Measurements from ENCODE around the gene DOK6. TPM values are rescaled to one million over a fixed set of nuclear protein-coding genes. Genes with fewer than 3 reads are reported as not detected.

Gene DOK6
- total RNA-seq, 1 experiment from 2014 or later = not detected

DNA sequence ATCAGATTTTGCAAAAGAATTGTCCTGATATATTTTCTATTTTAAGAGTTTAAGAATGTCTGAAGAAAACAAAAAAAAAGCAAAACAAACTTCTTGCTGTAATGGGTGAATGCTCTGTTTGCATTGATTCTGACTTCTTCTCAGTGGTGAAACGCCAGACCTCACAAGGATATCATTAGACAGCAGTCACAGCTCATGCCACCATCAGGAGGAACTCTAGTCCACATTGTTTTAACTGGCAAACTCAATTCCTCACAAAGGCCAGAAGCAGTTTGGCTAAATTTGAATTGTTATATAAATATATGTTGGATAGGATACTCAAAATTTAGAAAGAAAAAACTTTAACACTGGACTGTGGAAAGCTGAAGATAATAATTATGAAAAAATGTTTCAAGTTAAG lies 89.4 kb downstream of the DOK6 start:
- POLR2A ChIA-PET (ENCODE audit: unreplicated experiment) = no interaction called here
- DNase-seq = no peak
- H3K9me2 ChIP-seq (ENCODE audit: insufficient read depth) = no peaks in the 10 kb centered on the region
- H3K9me3 ChIP-seq (ENCODE audit: insufficient read depth, low read depth) = no peaks in the 10 kb centered on the region
- H3K36me3 ChIP-seq (ENCODE audit: low read depth) = no peaks in the 10 kb centered on the region
- intact Hi-C loops (cut with micrococcal nuclease; ENCODE audit: unreplicated experiment) = no loop called here
- H2AFZ ChIP-seq = no peak overlapping the region
- H3F3A ChIP-seq (ENCODE audit: insufficient read depth, low read depth) = no peaks in the 10 kb centered on the region
- no TSS peak for BruUV-seq (replicated peaks)
- no peaks in the 10 kb centered on the region for H3K4me1 ChIP-seq (replicated peaks; ENCODE audit: insufficient read depth)
- H3K79me2 ChIP-seq (ENCODE audit: low read depth) = no peaks in the 10 kb centered on the region
- no peak overlapping the region for H3K27ac ChIP-seq
- TF ChIP-seq, protein P1, sequence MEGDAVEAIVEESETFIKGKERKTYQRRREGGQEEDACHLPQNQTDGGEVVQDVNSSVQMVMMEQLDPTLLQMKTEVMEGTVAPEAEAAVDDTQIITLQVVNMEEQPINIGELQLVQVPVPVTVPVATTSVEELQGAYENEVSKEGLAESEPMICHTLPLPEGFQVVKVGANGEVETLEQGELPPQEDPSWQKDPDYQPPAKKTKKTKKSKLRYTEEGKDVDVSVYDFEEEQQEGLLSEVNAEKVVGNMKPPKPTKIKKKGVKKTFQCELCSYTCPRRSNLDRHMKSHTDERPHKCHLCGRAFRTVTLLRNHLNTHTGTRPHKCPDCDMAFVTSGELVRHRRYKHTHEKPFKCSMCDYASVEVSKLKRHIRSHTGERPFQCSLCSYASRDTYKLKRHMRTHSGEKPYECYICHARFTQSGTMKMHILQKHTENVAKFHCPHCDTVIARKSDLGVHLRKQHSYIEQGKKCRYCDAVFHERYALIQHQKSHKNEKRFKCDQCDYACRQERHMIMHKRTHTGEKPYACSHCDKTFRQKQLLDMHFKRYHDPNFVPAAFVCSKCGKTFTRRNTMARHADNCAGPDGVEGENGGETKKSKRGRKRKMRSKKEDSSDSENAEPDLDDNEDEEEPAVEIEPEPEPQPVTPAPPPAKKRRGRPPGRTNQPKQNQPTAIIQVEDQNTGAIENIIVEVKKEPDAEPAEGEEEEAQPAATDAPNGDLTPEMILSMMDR (conservative IDR thresholded peaks at IDR 0.05) = no peak
- TF ChIP-seq EZH2 (IDR thresholded peaks at IDR 0.05; ENCODE audit: low read depth) = no peak
- no peak overlapping the region for H3K4me3 ChIP-seq
- H4K20me1 ChIP-seq (ENCODE audit: insufficient read depth) = no peaks in the 10 kb centered on the region
- CTCF ChIA-PET = no interaction called here
- no peak overlapping the region for H3K4me2 ChIP-seq
- no peaks in the 10 kb centered on the region for H3K27me3 ChIP-seq (ENCODE audit: insufficient read depth, low read depth)

DNA sequence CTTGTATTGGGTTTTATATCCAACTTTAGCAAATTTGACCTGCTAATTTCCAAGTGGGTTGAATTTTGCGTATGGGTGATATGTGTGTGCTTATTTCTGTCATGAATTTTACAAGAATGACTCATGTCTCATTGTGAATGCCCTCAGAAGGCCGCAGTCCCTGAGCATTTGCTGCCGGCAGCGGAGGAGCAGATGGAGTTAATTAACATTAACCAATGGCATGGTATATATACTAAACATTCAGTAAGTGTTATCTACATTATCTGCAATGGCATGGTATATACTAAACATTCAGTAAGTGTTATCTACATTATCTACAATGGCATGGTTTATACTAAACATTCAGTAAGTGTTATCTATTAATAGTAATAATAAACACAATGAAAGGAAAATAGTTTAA lies 90.1 kb downstream of the DOK6 start:
- Histone ChIP-seq H3K79me2 (ENCODE audit: low read depth) (no peaks in the 10 kb centered on the region), H3K27ac (no peak overlapping the region), H3F3A (ENCODE audit: insufficient read depth, low read depth) (no peaks in the 10 kb centered on the region), H3K4me1 (replicated peaks; ENCODE audit: insufficient read depth) (no peaks in the 10 kb centered on the region), H2AFZ (no peak overlapping the region), H3K9me2 (ENCODE audit: insufficient read depth) (no peaks in the 10 kb centered on the region), H3K4me2 (no peak overlapping the region), H3K9me3 (ENCODE audit: insufficient read depth, low read depth) (no peaks in the 10 kb centered on the region), H4K20me1 (ENCODE audit: insufficient read depth) (no peaks in the 10 kb centered on the region), H3K36me3 (ENCODE audit: low read depth) (no peaks in the 10 kb centered on the region), H3K27me3 (ENCODE audit: insufficient read depth, low read depth) (no peaks in the 10 kb centered on the region), H3K4me3 (no peak overlapping the region)
- DNase-seq = no peak
- no TSS peak for BruUV-seq (replicated peaks)
- intact Hi-C loops (cut with micrococcal nuclease; ENCODE audit: unreplicated experiment) = no loop called here
- TF ChIP-seq EZH2 (IDR thresholded peaks at IDR 0.05; ENCODE audit: low read depth) = no peak
- TF ChIP-seq, protein P1 (conservative IDR thresholded peaks at IDR 0.05) = no peak
- POLR2A ChIA-PET (ENCODE audit: unreplicated experiment) = no interaction called here
- CTCF ChIA-PET = no interaction called here

DNA sequence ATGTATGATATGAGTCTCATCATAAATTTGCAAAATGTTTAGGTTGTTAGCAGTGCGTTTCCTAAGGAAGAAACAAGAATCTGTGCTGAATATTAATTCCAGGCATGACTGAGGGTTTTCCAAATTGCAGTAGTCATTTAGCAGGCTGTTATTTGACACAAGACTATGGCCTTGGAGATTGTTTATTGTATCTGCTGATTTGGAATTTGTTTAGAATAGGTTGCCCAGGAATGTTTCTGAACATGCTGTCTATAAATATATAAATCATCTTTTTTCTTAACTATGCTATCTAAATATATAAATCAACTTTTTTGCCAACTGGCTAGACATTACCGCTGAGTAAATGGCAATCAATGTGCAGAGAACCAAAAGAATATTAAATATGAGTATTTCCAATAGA lies 90.9 kb downstream of the DOK6 start:
- TF ChIP-seq, protein P1 (conservative IDR thresholded peaks at IDR 0.05) = no peak
- no peak for TF ChIP-seq EZH2 (IDR thresholded peaks at IDR 0.05; ENCODE audit: low read depth)
- ChIA-PET POLR2A (ENCODE audit: unreplicated experiment) (no interaction called here), CTCF (no interaction called here)
- no peak overlapping the region for H3K4me3 ChIP-seq
- no peak overlapping the region for H3K27ac ChIP-seq
- no peaks in the 10 kb centered on the region for H4K20me1 ChIP-seq (ENCODE audit: insufficient read depth)
- no peak for DNase-seq
- no peak overlapping the region for H3K4me2 ChIP-seq
- H3F3A ChIP-seq (ENCODE audit: insufficient read depth, low read depth) = no peaks in the 10 kb centered on the region
- intact Hi-C loops (cut with micrococcal nuclease; ENCODE audit: unreplicated experiment) = no loop called here
- H2AFZ ChIP-seq = no peak overlapping the region
- no peaks in the 10 kb centered on the region for H3K9me3 ChIP-seq (ENCODE audit: insufficient read depth, low read depth)
- H3K36me3 ChIP-seq (ENCODE audit: low read depth) = no peaks in the 10 kb centered on the region
- no peaks in the 10 kb centered on the region for H3K27me3 ChIP-seq (ENCODE audit: insufficient read depth, low read depth)
- H3K79me2 ChIP-seq (ENCODE audit: low read depth) = no peaks in the 10 kb centered on the region
- no peaks in the 10 kb centered on the region for H3K4me1 ChIP-seq (replicated peaks; ENCODE audit: insufficient read depth)
- no peaks in the 10 kb centered on the region for H3K9me2 ChIP-seq (ENCODE audit: insufficient read depth)
- BruUV-seq (replicated peaks) = no TSS peak

All from PC-9 (cell line).